Esophagus muscularis mucosa (tissue), 3 donors: ENCODE data around the gene AATF.

ENCODE experiments used
- CTCF ChIP-seq, 3 experiments: fragments of 200-600 bp in 2 of 3; fragments of 450-650 bp in 1 of 3; sonication (generic) in 2 of 3; IDR thresholded peaks; one replicate each; pipeline ENCODE4 v1.5.1; 2017 to 2019; ENCODE audit warnings: antibody characterized with exemption in 3 of 3, mild to moderate bottlenecking in 2 of 3, moderate library complexity in 1 of 3
- POLR2A ChIP-seq: fragments of 450-650 bp; IDR thresholded peaks from one replicate; pipeline ENCODE4 v1.6.1; 2017; ENCODE audit warnings: antibody characterized with exemption, moderate library complexity, mild to moderate bottlenecking, low read depth

DNA sequence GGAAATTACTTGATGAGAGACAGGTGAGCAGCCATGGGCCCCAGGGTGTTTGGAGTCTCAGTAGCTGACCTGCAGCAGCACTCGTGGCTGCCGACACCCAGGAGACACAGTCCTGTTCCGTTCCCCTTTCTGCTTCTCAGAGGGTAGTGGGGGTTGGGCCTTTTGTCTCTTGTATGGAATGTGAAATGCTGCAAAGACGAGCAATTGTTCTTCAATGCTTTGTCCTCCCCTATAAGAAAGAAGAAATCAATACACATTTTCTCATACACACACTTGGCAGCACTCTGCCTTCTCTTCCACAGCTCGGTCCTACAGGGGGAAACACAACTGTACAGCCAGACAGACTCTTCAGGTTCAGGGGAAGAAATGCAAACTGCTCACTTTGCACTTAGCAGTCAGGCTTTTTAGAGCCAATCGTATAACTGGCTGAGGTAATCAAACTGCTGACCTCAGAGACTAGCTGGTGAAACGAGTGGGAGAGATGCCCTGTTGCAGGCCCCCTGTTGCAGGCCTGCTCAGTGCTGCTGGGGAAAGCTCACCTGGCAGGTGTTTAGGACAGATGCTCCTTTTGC lies 96.7 kb downstream of the AATF start:
- TF ChIP-seq CTCF (IDR thresholded peaks at IDR 0.05) (no peak), POLR2A (no peak)
